Colonic mucosa (tissue), 4 donors: ENCODE data around the gene COX5B. TPM values are rescaled to one million over a fixed set of nuclear protein-coding genes. Genes with fewer than 3 reads are reported as not detected.

Source experiments
- DNase-seq: peaks from one replicate; pipeline ENCODE4 v3.0.0-alpha.2; 2020
- H3K27ac ChIP-seq: fragments of 200-600 bp; one replicate; pipeline ENCODE4 v1.8.0; 2021
- H3K27me3 ChIP-seq: fragments of 200-600 bp; one replicate; pipeline ENCODE4 v1.8.0; 2021
- H3K36me3 ChIP-seq: fragments of 200-600 bp; one replicate; pipeline ENCODE4 v1.8.0; 2021
- H3K4me1 ChIP-seq: fragments of 200-600 bp; one replicate; pipeline ENCODE4 v1.8.0; 2021; ENCODE audit warnings: mild to moderate bottlenecking
- H3K4me3 ChIP-seq: fragments of 200-600 bp; one replicate; pipeline ENCODE4 v1.8.0; 2021
- H3K9ac ChIP-seq, 2 donors: one replicate each; pipeline ENCODE4 v1.7.0; 2013; ENCODE audit warnings: control low read depth in 2 of 2, low read depth in 2 of 2, low read length in 2 of 2
- H3K9me3 ChIP-seq: fragments of 200-600 bp; one replicate; pipeline ENCODE4 v1.8.0; 2021
- intact Hi-C: fragments of 100-400 bp; cut with DNase I; formaldehyde crosslinking; loops from one replicate; pipeline ENCODE4 v1.14.1; 2022
- total RNA-seq, 2 donors: library from RNA; stranded (reverse); fragmentation: NEBNext Ultra II Directional in 1 of 2; extraction: Animal tissue kit (Norgen Biotek cat#: 25700) in 1 of 2; gene quantifications; one replicate each; pipeline ENCODE4 v1.2.1, GENCODE V29; 2021
- TF ChIP-seq, protein P1 (sequence below): fragments of 200-600 bp; IDR thresholded peaks from one replicate; pipeline ENCODE4 v1.8.0; 2022; ENCODE audit warnings: antibody characterized with exemption, mild to moderate bottlenecking
- donor health status: healthy.
- donor health status: DM: no; HTN: no; CAD: no.
- donor health status: DM: no; HTN: no; CAD: no.

Gene COX5B
- total RNA-seq, 2 donors from 2014 or later: 633 to 720 TPM

GRCh38 chr2:97645112-97645694 lies 659 bp upstream of the COX5B start:
- Histone ChIP-seq H3K9me3 (no peaks in the 10 kb centered on the region), H3K27me3 (no peaks in the 10 kb centered on the region), H3K4me3 (peak overlapping the region; percentile 89), H3K9ac (peak overlapping the region; percentile 77 to 96), H3K4me1 (peaks cover 6% of the 10 kb centered on the region), H3K36me3 (no peaks in the 10 kb centered on the region), H3K27ac (peak overlapping the region; percentile 94)
- intact Hi-C loops: loop anchor here (2.0 kb wide), 1 partner anchor 18 kb away; no protein-coding TSS in a partner anchor
- TF ChIP-seq, protein P1, sequence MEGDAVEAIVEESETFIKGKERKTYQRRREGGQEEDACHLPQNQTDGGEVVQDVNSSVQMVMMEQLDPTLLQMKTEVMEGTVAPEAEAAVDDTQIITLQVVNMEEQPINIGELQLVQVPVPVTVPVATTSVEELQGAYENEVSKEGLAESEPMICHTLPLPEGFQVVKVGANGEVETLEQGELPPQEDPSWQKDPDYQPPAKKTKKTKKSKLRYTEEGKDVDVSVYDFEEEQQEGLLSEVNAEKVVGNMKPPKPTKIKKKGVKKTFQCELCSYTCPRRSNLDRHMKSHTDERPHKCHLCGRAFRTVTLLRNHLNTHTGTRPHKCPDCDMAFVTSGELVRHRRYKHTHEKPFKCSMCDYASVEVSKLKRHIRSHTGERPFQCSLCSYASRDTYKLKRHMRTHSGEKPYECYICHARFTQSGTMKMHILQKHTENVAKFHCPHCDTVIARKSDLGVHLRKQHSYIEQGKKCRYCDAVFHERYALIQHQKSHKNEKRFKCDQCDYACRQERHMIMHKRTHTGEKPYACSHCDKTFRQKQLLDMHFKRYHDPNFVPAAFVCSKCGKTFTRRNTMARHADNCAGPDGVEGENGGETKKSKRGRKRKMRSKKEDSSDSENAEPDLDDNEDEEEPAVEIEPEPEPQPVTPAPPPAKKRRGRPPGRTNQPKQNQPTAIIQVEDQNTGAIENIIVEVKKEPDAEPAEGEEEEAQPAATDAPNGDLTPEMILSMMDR: no peak
- DNase-seq: no peak

GRCh38 chr2:97646977-97647376 lies 1.1 kb downstream of the COX5B start:
- Histone ChIP-seq H3K9me3 (no peaks in the 10 kb centered on the region), H3K4me1 (peaks cover 6% of the 10 kb centered on the region), H3K9ac (peak overlapping the region in 1 of 2 donors; percentile 3), H3K27ac (peak overlapping the region; percentile 94), H3K4me3 (peak overlapping the region; percentile 89), H3K27me3 (no peaks in the 10 kb centered on the region), H3K36me3 (no peaks in the 10 kb centered on the region)
- TF ChIP-seq, protein P1: no peak
- no peak for DNase-seq
- intact Hi-C loops: no loop called here

DNA sequence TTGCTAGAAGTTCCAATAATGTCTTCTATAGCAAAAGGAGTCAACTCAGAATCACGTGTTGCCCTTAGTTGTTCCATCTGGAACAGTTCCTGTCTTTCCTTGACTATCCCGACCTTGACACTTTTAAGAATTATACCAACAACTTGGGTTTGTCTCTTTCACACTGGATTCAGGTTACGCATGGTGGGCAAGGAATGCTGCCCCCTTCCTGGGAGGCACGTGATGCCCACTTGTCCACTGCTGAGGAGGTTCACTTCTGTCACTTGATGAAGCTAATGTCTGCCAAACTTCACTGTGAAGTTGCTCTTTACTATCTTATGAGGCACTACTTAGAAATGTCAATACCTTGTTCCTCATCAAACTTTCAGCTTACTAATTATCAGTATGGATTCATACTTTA lies 5.3 kb downstream of the COX5B start:
- Histone ChIP-seq H3K9me3 (no peaks in the 10 kb centered on the region), H3K36me3 (no peaks in the 10 kb centered on the region), H3K4me3 (no peak overlapping the region), H3K4me1 (peaks cover 6% of the 10 kb centered on the region), H3K9ac (no peak overlapping the region), H3K27ac (peak overlapping the region; percentile 61), H3K27me3 (no peaks in the 10 kb centered on the region)
- intact Hi-C loops: no loop called here
- DNase-seq: no peak
- TF ChIP-seq, protein P1: no peak

- intact Hi-C loops: no loop called here
- TF ChIP-seq, protein P1: no peak
- Histone ChIP-seq H3K4me3 (no peak overlapping the region), H3K9me3 (no peaks in the 10 kb centered on the region), H3K4me1 (peaks cover 3% of the 10 kb centered on the region), H3K27ac (no peak overlapping the region), H3K36me3 (peaks cover 10% of the 10 kb centered on the region), H3K9ac (no peak overlapping the region), H3K27me3 (no peaks in the 10 kb centered on the region)
- DNase-seq: no peak
Observed at GRCh38 chr2:97653473-97653872, 7.6 kb downstream of the COX5B start.

DNA sequence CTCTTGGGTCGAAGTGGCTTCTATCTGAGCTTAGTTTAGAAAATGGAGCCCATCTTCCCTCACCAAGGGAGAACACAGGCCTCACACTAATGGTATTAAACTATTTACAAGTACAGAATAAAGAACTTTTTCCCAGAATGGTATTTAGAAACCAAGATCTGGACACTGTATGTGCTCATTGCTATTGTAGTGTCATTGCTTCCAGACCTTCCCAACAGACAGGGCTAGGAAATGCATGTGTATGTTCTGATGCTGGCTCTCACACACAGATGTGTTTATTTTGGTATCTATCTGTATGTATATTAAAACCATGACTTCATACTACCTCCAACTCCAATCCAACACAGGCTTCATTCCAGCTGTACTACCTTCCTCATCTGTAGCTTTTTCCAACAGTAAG lies 8.0 kb downstream of the COX5B start:
- no peak for DNase-seq
- TF ChIP-seq, protein P1: no peak
- Histone ChIP-seq H3K27me3 (no peaks in the 10 kb centered on the region), H3K27ac (no peak overlapping the region), H3K9ac (no peak overlapping the region), H3K4me3 (no peak overlapping the region), H3K9me3 (no peaks in the 10 kb centered on the region), H3K4me1 (peaks cover 3% of the 10 kb centered on the region), H3K36me3 (peaks cover 10% of the 10 kb centered on the region)
- intact Hi-C loops: no loop called here
